Right ventricle myocardium superior (tissue), 1 donor: ENCODE data around the gene MED16. TPM values are rescaled to one million over a fixed set of nuclear protein-coding genes. Genes with fewer than 3 reads are reported as not detected.

Experiments used
- ATAC-seq: fragments of 200-7000 bp; cut with Tn5 transposase; one replicate; pipeline ENCODE4 v1.9.1; 2020; ENCODE audit warnings: mild to moderate bottlenecking; ENCODE audit not compliant: poor library complexity
- DNase-seq: peaks from one replicate; pipeline ENCODE4 v3.0.0-alpha.2; 2020
- intact Hi-C: fragments of 100-400 bp; cut with DNase I; formaldehyde crosslinking; loops from one replicate; pipeline ENCODE4 v1.11.2; 2022
- total RNA-seq: library from RNA; stranded (reverse); fragmentation: NEBNext Ultra II Directional; extraction: Animal tissue kit (Norgen Biotek cat#: 25700); gene quantifications from one replicate; pipeline ENCODE4 v1.2.1, GENCODE V29; 2021
- donor health status: DM: no; HTN: yes; CAD: no; lungs with severe emphysema.

MED16 gene
- total RNA-seq, 1 donor from 2014 or later = 19.1 TPM

- DNase-seq = no peak
- no peak for ATAC-seq
- intact Hi-C loops = no loop called here
Observed at GRCh38 chr19:916645-917322, 23.8 kb upstream of the MED16 start.

- ATAC-seq (peak; percentile 96), DNase-seq (peak; percentile 90)
- intact Hi-C loops = no loop called here
Observed at GRCh38 chr19:913080-913748, 20.2 kb upstream of the MED16 start, which contains the start of gene R3HDM4. R3HDM4 (minus strand) TSS chr19:913219; CDS start chr19:913157, 62 bp downstream.

GRCh38 chr19:912181-913079 lies 19.4 kb upstream of the MED16 start:
- DNase-seq (no peak), ATAC-seq (no peak)
- intact Hi-C loops = no loop called here

- intact Hi-C loops = no loop called here
- ATAC-seq = no peak
- DNase-seq = no peak
Observed at GRCh38 chr19:911197-912033, 18.4 kb upstream of the MED16 start.

DNA sequence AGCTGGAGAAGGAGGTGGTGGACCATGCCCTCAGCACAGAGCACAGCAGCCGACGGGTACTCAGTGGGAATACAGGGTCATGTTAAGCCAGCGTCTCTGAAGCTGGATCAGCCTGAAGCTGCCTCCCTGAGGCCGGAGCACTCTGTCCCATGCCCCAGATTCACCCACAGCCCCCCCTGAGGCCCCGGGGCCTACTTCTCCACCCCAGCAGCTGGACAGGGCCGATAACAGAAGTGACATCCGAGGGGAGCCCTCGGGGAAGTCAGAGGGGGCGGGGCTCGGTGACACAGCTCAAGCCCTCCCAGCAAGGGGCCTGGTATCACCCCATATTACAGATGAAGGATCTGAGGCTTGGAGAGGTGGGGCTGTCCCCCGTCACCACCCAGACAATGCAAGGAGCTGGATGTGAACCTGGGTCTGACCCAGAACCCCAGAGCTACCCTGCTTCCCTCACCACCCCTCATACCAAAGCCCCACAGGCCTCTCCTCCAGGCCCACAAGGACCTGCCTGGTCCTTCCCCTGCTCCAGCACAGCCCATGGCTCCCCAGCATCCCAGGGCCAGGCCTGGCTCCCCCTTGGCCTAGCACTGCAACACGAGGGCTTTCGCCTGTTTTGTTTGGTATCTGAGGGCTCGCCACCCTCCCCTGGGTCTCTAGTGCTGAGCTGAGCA lies 14.3 kb upstream of the MED16 start:
- intact Hi-C loops = no loop called here
- peak; percentile 11 for ATAC-seq
- no peak for DNase-seq

- DNase-seq (no peak), ATAC-seq (no peak)
- intact Hi-C loops = no loop called here
Observed at GRCh38 chr19:906480-906879, 13.5 kb upstream of the MED16 start.

DNA sequence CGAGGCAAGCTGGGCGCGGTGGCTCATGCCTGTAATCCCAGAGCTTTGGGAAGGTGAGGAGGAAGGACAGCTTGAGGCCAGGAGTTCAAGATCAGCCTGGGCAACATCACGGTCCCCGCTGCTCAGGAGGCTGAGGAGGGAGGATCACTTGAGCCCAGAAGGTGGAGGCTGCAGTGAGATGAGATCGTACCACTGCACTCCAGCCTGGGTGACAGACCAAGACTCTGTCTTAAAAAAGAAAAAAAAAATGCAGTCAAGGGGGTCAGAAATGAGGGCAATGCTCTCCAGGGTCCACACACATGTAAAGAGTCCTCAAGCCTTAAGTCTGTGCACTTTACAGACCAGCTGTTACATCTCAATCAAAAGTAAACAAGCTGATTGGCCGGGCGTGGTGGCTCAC lies 11.6 kb upstream of the MED16 start:
- ATAC-seq (no peak), DNase-seq (no peak)
- intact Hi-C loops = no loop called here

GRCh38 chr19:903266-903797 lies 10.3 kb upstream of the MED16 start:
- intact Hi-C loops = no loop called here
- ATAC-seq (no peak), DNase-seq (no peak)

DNA sequence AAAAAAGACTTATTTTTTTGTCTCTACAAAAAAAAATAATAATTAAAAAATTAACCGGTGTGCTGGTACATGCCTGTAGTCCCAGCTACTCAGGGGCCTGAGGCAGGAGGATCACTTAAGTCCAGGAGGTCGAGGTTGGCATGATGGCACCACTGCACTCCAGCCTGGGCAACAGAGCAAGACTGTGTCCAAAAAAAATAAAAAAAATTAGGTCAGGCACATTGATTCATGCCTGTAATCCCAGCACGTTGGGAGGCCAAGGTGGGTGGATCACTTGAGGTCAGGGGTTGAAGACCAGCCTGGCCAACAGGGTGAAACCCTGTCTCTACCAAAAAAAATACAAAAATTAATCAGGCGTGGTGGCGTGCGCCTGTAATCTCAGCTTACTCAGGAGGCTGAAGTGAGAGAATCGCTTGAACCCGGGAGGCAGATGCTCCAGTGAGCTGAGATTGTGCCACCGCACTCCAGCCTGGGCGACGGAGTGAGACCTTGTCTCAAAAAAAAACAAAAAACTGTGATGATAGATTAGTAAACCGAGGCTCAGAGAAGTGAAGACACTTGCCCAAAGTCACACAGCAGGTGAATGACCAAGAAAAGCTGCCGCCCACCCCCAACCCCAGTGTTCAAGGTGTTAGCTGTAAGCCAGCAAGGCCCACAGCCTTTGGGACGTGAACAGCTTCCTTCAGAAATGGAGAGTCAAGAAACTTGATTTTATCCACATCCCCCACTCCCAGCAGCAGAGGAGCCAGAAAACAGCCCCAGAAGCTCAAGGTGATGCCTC lies 9.6 kb upstream of the MED16 start:
- ATAC-seq = no peak
- no peak for DNase-seq
- intact Hi-C loops = no loop called here

- intact Hi-C loops = no loop called here
- no peak for ATAC-seq
- no peak for DNase-seq
Observed at GRCh38 chr19:902093-902370, 9.0 kb upstream of the MED16 start.

GRCh38 chr19:901216-902092 lies 8.5 kb upstream of the MED16 start:
- intact Hi-C loops = no loop called here
- ATAC-seq (no peak), DNase-seq (no peak)

- intact Hi-C loops = no loop called here
- DNase-seq (no peak), ATAC-seq (peak; percentile 30)
Observed at GRCh38 chr19:900302-901111, 7.5 kb upstream of the MED16 start.

- ATAC-seq = no peak
- intact Hi-C loops = no loop called here
- no peak for DNase-seq
Observed at GRCh38 chr19:900043-900301, 7.0 kb upstream of the MED16 start.

- no peak for DNase-seq
- ATAC-seq = no peak
- intact Hi-C loops = no loop called here
Observed at GRCh38 chr19:899336-900042, 6.5 kb upstream of the MED16 start.

GRCh38 chr19:898663-899062 lies 5.7 kb upstream of the MED16 start:
- intact Hi-C loops = no loop called here
- DNase-seq = no peak
- ATAC-seq = no peak
